ENCODE measurements around the gene TBC1D22A. TPM values are rescaled to one million over a fixed set of nuclear protein-coding genes. Genes with fewer than 3 reads are reported as not detected.
A peak's percentile ranks its signal among the peaks of the same experiment; 100 is the strongest.

Gene TBC1D22A
- total RNA-seq, 4 donors from 2014 or later, result 31.2 to 111 (median 41.8) TPM

GRCh38 chr22:47175151-47176025, 412.9 kb downstream of the TBC1D22A start:
- TF ChIP-seq POLR2AphosphoS5 (IDR thresholded peaks at IDR 0.05) (peak in 1 of 3 donors; percentile 24), EP300 (IDR thresholded peaks at IDR 0.05; ENCODE audit: low read depth) (no peak)
- peak; percentile 21 for DNase-seq
- Histone ChIP-seq H3K9me3 (no peaks in the 10 kb centered on the region), H3K36me3 (no peaks in the 10 kb centered on the region), H3K27me3 (no peaks in the 10 kb centered on the region), H3K27ac (no peak overlapping the region), H3K4me3 (no peak overlapping the region), H3K4me1 (no peaks in the 10 kb centered on the region)
- 80% methylated on average over 3 to 27 of the region's 38 CpGs for whole genome bisulfite sequencing, 2 donors (ENCODE audit: low coverage in 1 of 2)
- intact Hi-C loops (cut with DNase I; ENCODE audit: low total_unique reads), result no loop called here
- in situ Hi-C loops (cut with MboI; ENCODE audit: low pct_ligation_motif_present in 1 of 4, low pct_unique_long_range_greater_than_20kb in 1 of 4, low sequenced_read_pairs in 3 of 4), result no loop called here

DNA sequence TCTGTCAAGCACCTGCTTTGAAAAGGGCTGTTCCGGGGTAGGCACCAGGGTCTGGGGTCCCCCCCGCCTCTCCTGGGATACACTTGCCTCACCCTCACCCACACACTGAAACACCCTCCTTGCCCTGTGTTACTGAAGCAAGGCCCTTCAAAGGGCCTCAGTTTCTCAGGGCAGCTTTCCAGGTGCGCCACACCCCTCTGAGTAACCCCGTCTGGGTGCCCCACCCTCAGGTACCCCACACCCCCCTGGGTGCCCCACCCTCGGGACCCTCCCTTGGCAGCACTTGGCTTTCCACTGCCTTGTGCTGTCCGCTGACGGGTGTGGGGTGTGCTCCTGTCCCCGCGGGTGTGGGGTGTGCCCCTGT, 413.6 kb downstream of the TBC1D22A start:
- no peaks in the 10 kb centered on the region for H3K9me3 ChIP-seq
- H3K27me3 ChIP-seq, result no peaks in the 10 kb centered on the region
- H3K36me3 ChIP-seq, result no peaks in the 10 kb centered on the region
- in situ Hi-C loops (cut with MboI; ENCODE audit: low pct_ligation_motif_present in 1 of 4, low pct_unique_long_range_greater_than_20kb in 1 of 4, low sequenced_read_pairs in 3 of 4), result no loop called here
- DNase-seq, result peak; percentile 7
- no peak for TF ChIP-seq CTCF (IDR thresholded peaks at IDR 0.05)
- no peak for TF ChIP-seq POLR2A (IDR thresholded peaks at IDR 0.05)
- no peak for TF ChIP-seq EP300 (IDR thresholded peaks at IDR 0.05; ENCODE audit: low read depth)
- no peak for TF ChIP-seq POLR2AphosphoS5 (IDR thresholded peaks at IDR 0.05)
- no peak overlapping the region for H3K4me3 ChIP-seq
- no peaks in the 10 kb centered on the region for H3K4me1 ChIP-seq
- intact Hi-C loops (cut with DNase I; ENCODE audit: low total_unique reads), result no loop called here
- H3K27ac ChIP-seq, result no peak overlapping the region
- WGBS, 2 donors (ENCODE audit: low coverage in 1 of 2), result 80% methylated on average over 5 of the region's 9 CpGs; no CpG with 5 or more reads in 1 of the 2 donors

DNA sequence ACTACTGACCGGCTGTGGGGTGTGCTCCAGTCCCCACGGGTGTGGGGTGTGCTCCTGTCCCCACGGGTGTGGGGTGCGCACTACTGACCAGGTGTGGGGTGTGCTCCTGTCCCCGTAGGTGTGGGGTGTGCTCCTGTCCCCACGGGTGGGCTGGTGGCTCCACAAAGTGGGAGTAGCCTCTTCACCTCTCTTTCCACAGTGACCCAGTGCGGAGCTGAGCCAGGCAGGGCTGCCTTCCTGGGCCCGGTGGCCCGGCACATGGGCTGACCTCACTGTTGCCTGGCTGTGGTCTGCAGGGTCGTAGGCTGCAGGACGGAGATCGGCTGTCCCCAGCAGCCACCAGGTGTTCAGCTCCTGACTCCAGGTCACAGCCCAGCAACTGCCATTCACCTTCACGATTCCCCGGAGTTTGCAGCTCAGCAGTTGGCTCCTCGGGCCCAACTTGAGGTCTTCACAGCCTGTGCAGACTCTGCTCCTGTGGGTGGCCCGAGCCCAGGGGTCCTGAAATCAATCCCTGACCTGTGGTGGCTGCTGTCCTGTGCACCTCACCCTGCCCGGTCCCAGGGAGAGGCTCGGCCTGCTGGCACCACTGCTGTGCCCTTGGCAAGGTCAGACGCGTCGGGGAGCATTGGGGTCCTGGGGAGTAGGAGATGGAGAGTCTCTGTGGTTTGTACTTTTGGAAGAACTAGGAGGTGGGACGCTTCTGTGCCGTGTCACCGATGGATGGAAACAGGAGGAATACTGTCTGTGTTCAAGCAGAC, 414.3 kb downstream of the TBC1D22A start:
- H3K36me3 ChIP-seq, result no peaks in the 10 kb centered on the region
- no peaks in the 10 kb centered on the region for H3K9me3 ChIP-seq
- H3K27me3 ChIP-seq, result no peaks in the 10 kb centered on the region
- intact Hi-C loops (cut with DNase I; ENCODE audit: low total_unique reads), result no loop called here
- no peaks in the 10 kb centered on the region for H3K4me1 ChIP-seq
- peak; percentile 1 for DNase-seq
- H3K4me3 ChIP-seq, result no peak overlapping the region
- no peak overlapping the region for H3K27ac ChIP-seq
- TF ChIP-seq EP300 (IDR thresholded peaks at IDR 0.05; ENCODE audit: low read depth) (no peak), POLR2AphosphoS5 (IDR thresholded peaks at IDR 0.05) (no peak), POLR2A (IDR thresholded peaks at IDR 0.05) (no peak), CTCF (IDR thresholded peaks at IDR 0.05) (no peak)
- in situ Hi-C loops (cut with MboI; ENCODE audit: low pct_ligation_motif_present in 1 of 4, low pct_unique_long_range_greater_than_20kb in 1 of 4, low sequenced_read_pairs in 3 of 4), result no loop called here
- WGBS, 2 donors (ENCODE audit: low coverage in 1 of 2), result 89 to 100% methylated on average over 2 to 24 of the region's 24 CpGs

- WGBS, 2 donors (ENCODE audit: low coverage in 1 of 2), result 94% methylated on average over 16 of the region's 16 CpGs; no CpG with 5 or more reads in 1 of the 2 donors
- no peaks in the 10 kb centered on the region for H3K9me3 ChIP-seq
- TF ChIP-seq POLR2AphosphoS5 (IDR thresholded peaks at IDR 0.05) (no peak), CTCF (IDR thresholded peaks at IDR 0.05) (no peak), EP300 (IDR thresholded peaks at IDR 0.05; ENCODE audit: low read depth) (no peak), POLR2A (IDR thresholded peaks at IDR 0.05) (no peak)
- no peaks in the 10 kb centered on the region for H3K27me3 ChIP-seq
- in situ Hi-C loops (cut with MboI; ENCODE audit: low pct_ligation_motif_present in 1 of 4, low pct_unique_long_range_greater_than_20kb in 1 of 4, low sequenced_read_pairs in 3 of 4) (no loop called here), intact Hi-C loops (cut with DNase I; ENCODE audit: low total_unique reads) (no loop called here)
- H3K4me3 ChIP-seq, result no peak overlapping the region
- DNase-seq, result peak; percentile 6
- H3K4me1 ChIP-seq, result no peaks in the 10 kb centered on the region
- H3K27ac ChIP-seq, result no peak overlapping the region
- H3K36me3 ChIP-seq, result no peaks in the 10 kb centered on the region
Measured at GRCh38 chr22:47177334-47177815, 414.9 kb downstream of the TBC1D22A start.

Measured in transverse colon (tissue), 4 donors.